CD4-positive, CD25-positive, alpha-beta regulatory T cell (primary cell): ENCODE data around the gene TEX26. TPM values are rescaled to one million over a fixed set of nuclear protein-coding genes. Genes with fewer than 3 reads are reported as not detected.

Experiments used
- ATAC-seq, 2 donors: fragments of 150-1000 bp; cut with Tn5 transposase; one replicate each; pipeline ENCODE4 v1.10.0; 2021; ENCODE audit warnings: low read depth in 2 of 2, moderate number of reproducible peaks in 2 of 2, moderate library complexity in 1 of 2
- DNase-seq, 3 donors: peaks; one replicate each; pipeline versions ENCODE4 v3.0.0 to v3.0.0-alpha.2; 2012 to 2022; ENCODE audit warnings: mixed read lengths in 1 of 3
- H3K27ac ChIP-seq: one replicate; pipeline ENCODE4 v1.7.0; 2013; ENCODE audit warnings: mild to moderate bottlenecking, low read length; ENCODE audit not compliant: insufficient read depth, poor library complexity, severe bottlenecking
- H3K27me3 ChIP-seq: one replicate; pipeline ENCODE4 v1.7.0; 2013; ENCODE audit warnings: low read length; ENCODE audit not compliant: control insufficient read depth, insufficient read depth
- H3K36me3 ChIP-seq: one replicate; pipeline ENCODE4 v1.7.0; 2013; ENCODE audit warnings: mild to moderate bottlenecking, low read length, moderate library complexity; ENCODE audit not compliant: control insufficient read depth, insufficient read depth
- H3K4me1 ChIP-seq: 2 replicates; pipeline ENCODE4 v1.7.0; 2013; ENCODE audit warnings: mild to moderate bottlenecking, low read length; ENCODE audit not compliant: insufficient read depth, control insufficient read depth, poor library complexity, severe bottlenecking
- H3K4me3 ChIP-seq: one replicate; pipeline ENCODE4 v1.7.0; 2013; ENCODE audit warnings: low read depth, mild to moderate bottlenecking, low read length, moderate library complexity
- H3K9me3 ChIP-seq, 2 experiments: 1 replicate in 1 of 2; 2 replicates in 1 of 2; pipeline ENCODE4 v1.7.0; 2013; ENCODE audit warnings: low read length in 2 of 2, mild to moderate bottlenecking in 1 of 2, moderate library complexity in 1 of 2; ENCODE audit not compliant: control insufficient read depth in 2 of 2
- H3K27ac Mint-ChIP-seq, 3 donors: one replicate each; pipeline ENCODE4 v1.8.0; 2020 to 2022; ENCODE audit warnings: mild to moderate bottlenecking in 3 of 3, mixed read lengths in 3 of 3, moderate library complexity in 2 of 3
- H3K27me3 Mint-ChIP-seq: one replicate; pipeline ENCODE4 v1.8.0; 2022; ENCODE audit warnings: mild to moderate bottlenecking, mixed read lengths
- H3K36me3 Mint-ChIP-seq: one replicate; pipeline ENCODE4 v1.8.0; 2020; ENCODE audit warnings: mixed read lengths
- H3K4me1 Mint-ChIP-seq, 4 donors: one replicate each; pipeline ENCODE4 v1.8.0; 2020 to 2022; ENCODE audit warnings: mixed read lengths in 4 of 4, mild to moderate bottlenecking in 1 of 4
- H3K4me3 Mint-ChIP-seq, 4 donors: one replicate each; pipeline ENCODE4 v1.8.0; 2020 to 2022; ENCODE audit warnings: mild to moderate bottlenecking in 4 of 4, mixed read lengths in 4 of 4, moderate library complexity in 3 of 4
- H3K9me3 Mint-ChIP-seq, 7 donors: one replicate each; pipeline ENCODE4 v1.8.0; 2020 to 2022; ENCODE audit warnings: mixed read lengths in 7 of 7, mild to moderate bottlenecking in 3 of 7, moderate library complexity in 2 of 7
- polyA plus RNA-seq, 4 donors: library from polyadenylated mRNA; unstranded; fragments of 300-500 nt; fragmentation: Illumina TruSeq; gene quantifications; one replicate each; pipeline ENCODE4 v1.2.3, GENCODE V29; 2021
- total RNA-seq: library from RNA; stranded (reverse); gene quantifications from one replicate; pipeline ENCODE4 v1.2.3, GENCODE V29; 2022

Gene TEX26
- total and polyA plus RNA-seq, 5 donors from 2014 or later = not detected

- ATAC-seq (no peak), DNase-seq (no peak)
- Mint-ChIP-seq H3K36me3 (no peaks in the 10 kb centered on the region), H3K4me1 (no peaks in the 10 kb centered on the region), H3K27ac (no peak overlapping the region), H3K9me3 (peaks cover 0 to 1% (median 0%) of the 10 kb centered on the region in 7 donors), H3K4me3 (no peak overlapping the region), H3K27me3 (peaks cover 27% of the 10 kb centered on the region)
- H3K9me3 ChIP-seq = no peaks in the 10 kb centered on the region
- H3K4me1 ChIP-seq = no peaks in the 10 kb centered on the region
- no peak overlapping the region for H3K27ac ChIP-seq
- H3K4me3 ChIP-seq = no peak overlapping the region
- H3K27me3 ChIP-seq = peaks cover 5% of the 10 kb centered on the region
- no peaks in the 10 kb centered on the region for H3K36me3 ChIP-seq
These were observed 86.1 kb downstream of the TEX26 start for GRCh38 chr13:31018511-31018910.

DNA sequence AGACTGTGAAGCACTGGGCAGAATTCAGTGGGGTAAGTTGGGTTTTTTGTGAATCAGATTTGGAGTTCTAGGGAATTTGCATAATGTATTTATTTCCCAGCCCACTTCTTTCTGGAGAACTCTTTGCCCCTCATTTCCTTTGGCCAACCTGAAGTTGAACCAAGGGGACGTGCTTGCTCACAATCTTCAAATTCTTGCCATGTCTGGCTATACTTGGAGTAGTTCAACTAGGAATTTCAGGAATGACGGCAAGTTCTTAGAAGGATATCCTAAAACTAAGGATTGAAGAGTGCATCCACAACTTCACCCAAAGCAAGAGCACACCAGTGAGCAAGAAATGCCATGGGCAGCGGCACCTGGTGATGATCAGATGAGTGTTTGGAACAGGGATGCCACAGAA lies 88.5 kb downstream of the TEX26 start:
- Histone ChIP-seq H3K4me3 (no peak overlapping the region), H3K4me1 (no peaks in the 10 kb centered on the region), H3K36me3 (no peaks in the 10 kb centered on the region), H3K27me3 (peaks cover 5% of the 10 kb centered on the region), H3K9me3 (no peaks in the 10 kb centered on the region), H3K27ac (no peak overlapping the region)
- no peak for ATAC-seq
- Mint-ChIP-seq H3K27me3 (peaks cover 17% of the 10 kb centered on the region), H3K9me3 (peaks cover 0 to 1% (median 0%) of the 10 kb centered on the region in 7 donors), H3K4me1 (no peaks in the 10 kb centered on the region), H3K36me3 (no peaks in the 10 kb centered on the region), H3K27ac (no peak overlapping the region), H3K4me3 (no peak overlapping the region)
- no peak for DNase-seq

- DNase-seq = no peak
- H3K36me3 ChIP-seq = no peaks in the 10 kb centered on the region
- no peak overlapping the region for H3K27ac Mint-ChIP-seq
- no peaks in the 10 kb centered on the region for H3K9me3 Mint-ChIP-seq
- peaks cover 13% of the 10 kb centered on the region for H3K27me3 Mint-ChIP-seq
- no peaks in the 10 kb centered on the region for H3K36me3 Mint-ChIP-seq
- no peak overlapping the region for H3K4me3 ChIP-seq
- H3K4me1 ChIP-seq = no peaks in the 10 kb centered on the region
- peaks cover 5% of the 10 kb centered on the region for H3K27me3 ChIP-seq
- no peaks in the 10 kb centered on the region for H3K9me3 ChIP-seq
- ATAC-seq = no peak
- no peaks in the 10 kb centered on the region for H3K4me1 Mint-ChIP-seq
- H3K4me3 Mint-ChIP-seq = no peak overlapping the region
- H3K27ac ChIP-seq = no peak overlapping the region
These were observed 89.9 kb downstream of the TEX26 start for GRCh38 chr13:31022288-31022895.

- H3K27me3 ChIP-seq = peaks cover 5% of the 10 kb centered on the region
- H3K4me3 Mint-ChIP-seq = no peak overlapping the region
- H3K9me3 Mint-ChIP-seq = no peaks in the 10 kb centered on the region
- no peaks in the 10 kb centered on the region for H3K4me1 ChIP-seq
- no peaks in the 10 kb centered on the region for H3K36me3 Mint-ChIP-seq
- ATAC-seq (no peak), DNase-seq (no peak)
- H3K4me3 ChIP-seq = no peak overlapping the region
- H3K27me3 Mint-ChIP-seq = peaks cover 13% of the 10 kb centered on the region
- no peaks in the 10 kb centered on the region for H3K36me3 ChIP-seq
- H3K4me1 Mint-ChIP-seq = no peaks in the 10 kb centered on the region
- no peaks in the 10 kb centered on the region for H3K9me3 ChIP-seq
- H3K27ac Mint-ChIP-seq = no peak overlapping the region
- no peak overlapping the region for H3K27ac ChIP-seq
These were observed 90.6 kb downstream of the TEX26 start for GRCh38 chr13:31022928-31023530.

Other genes starting within 250 kb of the TEX26 start
- gene ALOX5AP, start 197.1 kb upstream of the TEX26 start, total RNA-seq = 80.4 TPM
- gene ALOX5AP, start 197.1 kb upstream of the TEX26 start, polyA plus RNA-seq = 100 to 1,000 TPM; 299 to 544 (median 380) TPM
- gene MEDAG, start 26.4 kb upstream of the TEX26 start, total RNA-seq = not detected
- gene MEDAG, start 26.4 kb upstream of the TEX26 start, polyA plus RNA-seq = under 1 TPM in 1 of 4 donors, not detected in 3; 0.11 TPM
- 155 TPM for gene HSPH1, start 229.2 kb downstream of the TEX26 start, total RNA-seq
- gene HSPH1, start 229.2 kb downstream of the TEX26 start, polyA plus RNA-seq = 10 to 100 TPM; 29.0 to 44.2 (median 32.8) TPM